Measurements from ENCODE around the gene NPHS1. TPM values are rescaled to one million over a fixed set of nuclear protein-coding genes. Genes with fewer than 3 reads are reported as not detected.

Gene NPHS1
- total RNA-seq, 1 donor from 2014 or later: not detected

DNA sequence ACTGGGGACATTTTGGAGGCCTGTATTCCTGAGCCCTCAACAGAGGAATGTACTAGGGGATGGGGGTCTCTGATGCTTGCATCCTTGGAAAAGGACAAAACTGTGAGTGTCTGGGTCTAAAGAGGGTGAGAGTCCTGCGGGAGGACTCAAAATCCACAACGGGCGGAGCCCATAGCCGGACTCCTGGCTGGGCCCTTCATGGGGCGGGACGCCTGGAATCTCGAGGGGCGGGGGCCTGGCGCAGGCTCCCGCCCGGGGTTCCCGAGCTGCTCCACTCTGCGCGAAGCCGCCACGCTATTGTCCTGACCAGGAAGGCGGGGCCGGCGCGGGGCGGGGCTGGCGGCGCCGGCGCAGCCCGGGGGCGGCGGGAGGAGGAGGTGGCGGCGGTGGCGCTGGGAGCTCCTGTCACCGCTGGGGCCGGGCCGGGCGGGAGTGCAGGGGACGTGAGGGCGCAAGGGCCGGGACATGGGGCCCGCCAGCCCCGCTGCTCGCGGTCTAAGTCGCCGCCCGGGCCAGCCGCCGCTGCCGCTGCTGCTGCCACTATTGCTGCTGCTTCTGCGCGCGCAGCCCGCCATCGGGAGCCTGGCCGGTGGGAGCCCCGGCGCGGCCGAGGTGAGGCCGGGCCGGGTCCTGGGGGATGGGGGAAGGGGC is 16.0 kb upstream of the NPHS1 start, which contains the start of gene APLP1:
Gene APLP1 (plus strand): TSS at position 403 of the 651 bp plus-strand sequence. CDS start 63 bp downstream, at position 466.
- peaks cover 15% of the 10 kb centered on the region for H3K4me1 ChIP-seq
- H3K27me3 ChIP-seq: peaks cover 28% of the 10 kb centered on the region
- no peak within 1 kb of the TSS for H3K27ac ChIP-seq
- no peaks in the 10 kb centered on the region for H3K9me3 ChIP-seq
- DNase-seq (peak; percentile 86), ATAC-seq (peak; percentile 91)
- no peak for TF ChIP-seq CTCF (IDR thresholded peaks at IDR 0.05)
- intact Hi-C loops (cut with DNase I): no loop called here
- H3K36me3 ChIP-seq: no peaks in the 10 kb centered on the region
- H3K4me3 ChIP-seq: peak within 1 kb of the TSS; percentile 48

DNA sequence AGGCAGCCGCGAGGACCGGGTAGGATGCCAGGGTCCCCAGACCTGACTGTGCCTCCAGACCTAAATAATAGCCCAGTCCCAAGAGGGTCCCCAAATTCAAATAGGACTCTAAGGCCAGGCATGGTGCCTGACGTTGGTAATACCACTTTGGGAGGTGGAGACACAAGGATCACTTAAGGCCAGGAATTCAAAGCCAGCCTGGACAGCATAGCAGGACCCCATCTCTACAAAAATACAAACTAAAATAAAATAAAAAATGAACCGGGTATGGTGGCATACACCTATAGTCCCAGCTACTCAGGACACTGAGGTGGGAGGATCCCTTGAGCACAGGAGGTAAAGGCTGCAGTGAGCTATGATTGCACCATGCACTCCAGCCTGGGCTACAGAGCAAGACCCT is 10.7 kb upstream of the NPHS1 start:
- Histone ChIP-seq H3K4me3 (no peak overlapping the region), H3K27ac (no peak overlapping the region), H3K27me3 (peaks cover 46% of the 10 kb centered on the region), H3K4me1 (no peaks in the 10 kb centered on the region), H3K9me3 (no peaks in the 10 kb centered on the region), H3K36me3 (no peaks in the 10 kb centered on the region)
- TF ChIP-seq CTCF (IDR thresholded peaks at IDR 0.05): no peak
- ATAC-seq (no peak), DNase-seq (no peak)
- intact Hi-C loops (cut with DNase I): no loop called here

GRCh38 chr19:35862528-35862927 is 10.2 kb upstream of the NPHS1 start:
- Histone ChIP-seq H3K27ac (no peak overlapping the region), H3K4me3 (no peak overlapping the region), H3K9me3 (no peaks in the 10 kb centered on the region), H3K4me1 (no peaks in the 10 kb centered on the region), H3K27me3 (peaks cover 51% of the 10 kb centered on the region), H3K36me3 (no peaks in the 10 kb centered on the region)
- TF ChIP-seq CTCF (IDR thresholded peaks at IDR 0.05): no peak
- DNase-seq: no peak
- intact Hi-C loops (cut with DNase I): no loop called here
- no peak for ATAC-seq

DNA sequence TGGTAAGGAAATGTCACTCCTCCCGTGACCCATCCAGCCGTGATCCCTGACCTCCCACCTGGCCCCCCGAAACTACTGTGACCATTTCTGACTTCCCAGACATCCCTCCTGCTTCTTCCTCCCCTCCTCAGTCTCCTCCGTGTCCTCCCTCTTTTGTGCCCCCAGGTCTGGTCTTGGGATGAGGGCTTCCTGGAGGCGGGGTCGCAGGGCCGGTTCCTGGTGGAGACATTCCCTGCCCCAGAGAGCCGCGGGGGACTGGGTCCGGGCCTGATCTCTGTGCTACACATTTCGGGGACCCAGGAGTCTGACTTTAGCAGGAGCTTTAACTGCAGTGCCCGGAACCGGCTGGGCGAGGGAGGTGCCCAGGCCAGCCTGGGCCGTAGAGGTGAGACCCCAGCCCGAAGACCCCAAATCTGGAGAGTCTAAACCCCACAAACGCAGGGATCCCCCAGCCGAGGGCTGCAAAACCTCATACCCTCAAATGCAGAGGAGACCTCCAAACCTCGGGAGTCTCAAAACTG is 9.4 kb upstream of the NPHS1 start:
- Histone ChIP-seq H3K4me3 (no peak overlapping the region), H3K9me3 (no peaks in the 10 kb centered on the region), H3K27ac (no peak overlapping the region), H3K36me3 (no peaks in the 10 kb centered on the region), H3K27me3 (peaks cover 59% of the 10 kb centered on the region), H3K4me1 (peaks cover 5% of the 10 kb centered on the region)
- DNase-seq: no peak
- intact Hi-C loops (cut with DNase I): no loop called here
- TF ChIP-seq CTCF (IDR thresholded peaks at IDR 0.05): no peak
- no peak for ATAC-seq

DNA sequence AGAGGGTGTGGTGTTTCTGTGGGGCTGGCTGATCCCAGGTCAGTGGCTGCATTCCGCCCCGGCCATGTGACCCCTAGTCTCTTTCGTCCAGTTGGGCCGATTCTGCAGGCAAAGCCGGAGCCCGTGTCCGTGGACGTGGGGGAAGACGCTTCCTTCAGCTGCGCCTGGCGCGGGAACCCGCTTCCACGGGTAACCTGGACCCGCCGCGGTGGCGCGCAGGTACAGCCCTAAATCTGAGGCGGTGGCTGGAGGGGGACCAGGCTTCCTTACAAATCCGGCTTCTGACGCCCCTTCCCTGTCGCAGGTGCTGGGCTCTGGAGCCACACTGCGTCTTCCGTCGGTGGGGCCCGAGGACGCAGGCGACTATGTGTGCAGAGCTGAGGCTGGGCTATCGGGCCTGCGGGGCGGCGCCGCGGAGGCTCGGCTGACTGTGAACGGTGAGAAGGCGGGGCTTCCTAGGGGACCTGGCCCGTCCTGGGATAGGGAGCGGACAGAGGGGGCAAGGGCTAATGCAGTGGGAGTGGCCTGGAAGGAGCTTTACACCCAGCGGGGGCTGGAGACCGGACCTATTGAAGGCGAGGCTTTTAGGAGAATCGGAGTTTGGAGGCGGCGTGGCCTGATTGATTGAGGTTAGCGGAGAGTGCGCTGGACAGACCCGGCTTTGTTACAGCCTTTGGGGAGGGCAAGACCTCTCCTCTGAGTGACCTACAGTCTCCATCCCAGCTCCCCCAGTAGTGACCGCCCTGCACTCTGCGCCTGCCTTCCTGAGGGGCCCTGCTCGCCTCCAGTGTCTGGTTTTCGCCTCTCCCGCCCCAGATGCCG is 8.7 kb upstream of the NPHS1 start:
- no peak for TF ChIP-seq CTCF (IDR thresholded peaks at IDR 0.05)
- Histone ChIP-seq H3K36me3 (no peaks in the 10 kb centered on the region), H3K9me3 (no peaks in the 10 kb centered on the region), H3K4me3 (no peak overlapping the region), H3K27me3 (peaks cover 66% of the 10 kb centered on the region), H3K27ac (no peak overlapping the region), H3K4me1 (peaks cover 11% of the 10 kb centered on the region)
- no peak for DNase-seq
- peak; percentile 46 for ATAC-seq
- intact Hi-C loops (cut with DNase I): no loop called here
